ENCODE measurements around the gene PPP6R1. TPM values are rescaled to one million over a fixed set of nuclear protein-coding genes. Genes with fewer than 3 reads are reported as not detected.
"Not testable (repeated sequence)": the region's sequence is repeated elsewhere in the genome, so short reads cannot be mapped to it uniquely, and the experiment has no call there.

Gene PPP6R1
- total RNA-seq, 1 experiment from 2014 or later = 51.7 TPM

GRCh38 chr19:55220525-55220924, 38.3 kb downstream of the PPP6R1 start:
- peak; percentile 66 for DNase-seq
- H3K4me3 ChIP-seq (ENCODE audit: insufficient read depth, low read depth, low read length) = no peak overlapping the region
- H3K36me3 ChIP-seq (replicated peaks; ENCODE audit: control insufficient read depth, insufficient read depth, low read length) = no peaks in the 10 kb centered on the region
- no peaks in the 10 kb centered on the region for H3K27me3 ChIP-seq (ENCODE audit: control insufficient read depth, insufficient read depth, low read length)

- no peaks in the 10 kb centered on the region for H3K27me3 ChIP-seq (ENCODE audit: control insufficient read depth, insufficient read depth, low read length)
- no peaks in the 10 kb centered on the region for H3K36me3 ChIP-seq (replicated peaks; ENCODE audit: control insufficient read depth, insufficient read depth, low read length)
- peak overlapping the region; percentile 81 for H3K4me3 ChIP-seq (ENCODE audit: insufficient read depth, low read depth, low read length)
- peak; percentile 91 for DNase-seq
Observed at GRCh38 chr19:55216461-55217198, 42.2 kb downstream of the PPP6R1 start.

GRCh38 chr19:55213547-55213946, 45.3 kb downstream of the PPP6R1 start:
- Histone ChIP-seq H3K27me3 (ENCODE audit: control insufficient read depth, insufficient read depth, low read length) (no peaks in the 10 kb centered on the region), H3K36me3 (replicated peaks; ENCODE audit: control insufficient read depth, insufficient read depth, low read length) (no peaks in the 10 kb centered on the region), H3K4me3 (ENCODE audit: insufficient read depth, low read depth, low read length) (no peak overlapping the region)
- no peak for DNase-seq

DNA sequence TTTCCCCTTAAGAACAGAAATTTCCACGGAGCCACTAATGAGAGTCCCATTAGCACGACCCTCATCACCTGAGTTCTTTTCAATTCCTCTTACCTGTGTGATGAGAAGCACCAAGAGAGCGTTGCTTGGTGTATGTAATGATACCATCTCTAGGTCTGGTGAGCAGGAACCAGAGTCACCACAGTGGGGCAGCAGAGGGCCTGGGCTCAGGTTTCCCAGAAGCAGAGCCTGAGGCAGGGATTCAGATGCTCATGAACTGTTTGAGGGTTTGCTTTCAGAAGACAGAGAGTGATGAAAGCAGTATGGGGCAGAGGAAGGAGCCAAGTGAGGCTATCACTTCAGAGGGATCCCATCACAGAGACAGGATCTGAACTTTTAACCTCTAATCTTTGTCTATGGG, 46.4 kb downstream of the PPP6R1 start:
- no peak overlapping the region for H3K4me3 ChIP-seq (ENCODE audit: insufficient read depth, low read depth, low read length)
- H3K36me3 ChIP-seq (replicated peaks; ENCODE audit: control insufficient read depth, insufficient read depth, low read length) = no peaks in the 10 kb centered on the region
- peak; percentile 83 for DNase-seq
- H3K27me3 ChIP-seq (ENCODE audit: control insufficient read depth, insufficient read depth, low read length) = no peaks in the 10 kb centered on the region

DNA sequence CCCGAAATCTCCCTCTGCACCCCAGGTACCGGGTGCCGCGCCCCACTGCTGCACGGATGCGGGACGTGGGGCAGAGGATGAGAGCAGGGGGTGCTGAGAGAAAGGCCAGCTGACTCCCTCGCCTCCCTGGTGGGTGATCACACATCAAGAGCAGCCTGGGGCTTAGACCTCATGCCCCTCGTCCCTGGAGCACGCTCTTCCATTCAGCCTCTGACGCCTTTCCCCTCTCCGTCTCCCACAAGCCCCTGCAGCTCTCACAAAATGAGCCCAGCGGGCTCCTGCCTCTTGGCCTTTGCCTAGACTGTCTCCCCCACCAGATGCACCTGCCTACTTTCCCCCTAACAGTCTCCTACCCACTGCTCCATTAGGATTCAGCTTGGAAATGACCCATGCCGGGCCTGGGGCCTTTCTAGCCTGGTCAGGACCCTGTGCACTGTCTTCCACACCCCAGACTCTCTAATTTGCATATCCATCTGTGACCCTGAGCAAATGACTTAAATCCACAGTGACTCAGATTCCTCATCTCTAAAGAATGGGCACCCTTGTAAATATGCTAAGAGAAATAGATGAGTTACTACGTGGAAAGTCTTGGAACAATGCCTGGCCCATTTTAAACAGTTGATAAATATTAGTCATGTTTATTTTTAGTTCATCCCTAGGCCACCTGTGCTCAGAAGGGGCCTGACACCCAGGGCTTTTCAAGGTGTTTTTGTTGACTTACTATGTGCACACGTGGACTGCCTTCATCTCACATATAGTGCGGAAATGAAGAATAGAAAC, 48.9 kb downstream of the PPP6R1 start:
- no peaks in the 10 kb centered on the region for H3K36me3 ChIP-seq (replicated peaks; ENCODE audit: control insufficient read depth, insufficient read depth, low read length)
- no peak for DNase-seq
- H3K27me3 ChIP-seq (ENCODE audit: control insufficient read depth, insufficient read depth, low read length) = no peaks in the 10 kb centered on the region
- H3K4me3 ChIP-seq (ENCODE audit: insufficient read depth, low read depth, low read length) = no peak overlapping the region

DNA sequence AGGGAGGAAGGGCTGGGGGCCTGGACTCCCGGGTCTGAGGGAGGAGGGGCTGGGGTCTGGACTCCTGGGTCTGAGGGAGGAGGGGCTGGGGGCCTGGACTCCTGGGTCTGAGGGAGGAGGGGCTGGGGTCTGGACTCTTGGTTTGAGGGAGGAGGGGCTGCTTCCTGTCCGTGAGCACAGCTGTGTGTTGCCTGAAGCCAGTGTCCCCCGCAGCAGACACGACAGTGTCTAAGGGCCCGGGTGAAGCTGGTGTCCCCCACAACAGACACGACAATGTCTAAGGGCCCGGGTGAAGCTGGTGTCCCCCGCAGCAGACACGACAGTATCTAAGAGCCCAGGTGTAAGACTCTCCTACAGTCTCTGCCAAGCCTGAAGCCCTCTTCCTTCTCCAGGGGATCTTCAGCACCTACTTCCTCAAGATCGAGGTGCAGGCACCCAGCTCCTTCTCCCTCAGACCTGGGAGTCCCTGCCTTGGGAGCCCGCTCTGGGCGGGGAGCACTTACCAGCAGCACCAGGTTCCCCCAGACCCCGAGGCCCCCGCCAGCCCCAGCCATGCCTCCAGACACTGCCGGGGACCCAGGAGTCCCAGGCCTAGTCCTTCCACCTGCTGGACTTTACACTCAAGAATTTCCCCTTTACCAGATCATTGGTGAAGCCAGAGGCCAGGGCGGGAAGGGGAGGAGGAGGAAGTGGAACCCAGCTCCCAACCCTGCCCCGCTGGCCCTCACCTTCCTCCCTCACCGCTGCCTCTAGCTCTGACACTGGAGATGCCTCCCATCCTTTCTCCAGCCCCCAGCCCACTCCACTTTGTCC, 49.7 kb downstream of the PPP6R1 start, which contains the start of gene PTPRH:
PTPRH (minus strand) TSS at position 622 of the 813 bp plus-strand sequence; CDS start at position 554, 68 bp downstream.
- peak; percentile 28 for DNase-seq
- H3K27me3 ChIP-seq (ENCODE audit: control insufficient read depth, insufficient read depth, low read length) = no peaks in the 10 kb centered on the region
- H3K4me3 ChIP-seq (ENCODE audit: insufficient read depth, low read depth, low read length) = no peak within 1 kb of the TSS

GRCh38 chr19:55206664-55207500, 51.9 kb downstream of the PPP6R1 start:
- H3K36me3 ChIP-seq (replicated peaks; ENCODE audit: control insufficient read depth, insufficient read depth, low read length) = no peaks in the 10 kb centered on the region
- no peaks in the 10 kb centered on the region for H3K27me3 ChIP-seq (ENCODE audit: control insufficient read depth, insufficient read depth, low read length)
- peak; percentile 95 for DNase-seq
- no peak overlapping the region for H3K4me3 ChIP-seq (ENCODE audit: insufficient read depth, low read depth, low read length)

More for the DNA sequence above, 49.7 kb downstream of the PPP6R1 start, which contains the start of gene PTPRH:
- H3K36me3 ChIP-seq (replicated peaks; ENCODE audit: control insufficient read depth, insufficient read depth, low read length) = no peaks in the 10 kb centered on the region

DNA sequence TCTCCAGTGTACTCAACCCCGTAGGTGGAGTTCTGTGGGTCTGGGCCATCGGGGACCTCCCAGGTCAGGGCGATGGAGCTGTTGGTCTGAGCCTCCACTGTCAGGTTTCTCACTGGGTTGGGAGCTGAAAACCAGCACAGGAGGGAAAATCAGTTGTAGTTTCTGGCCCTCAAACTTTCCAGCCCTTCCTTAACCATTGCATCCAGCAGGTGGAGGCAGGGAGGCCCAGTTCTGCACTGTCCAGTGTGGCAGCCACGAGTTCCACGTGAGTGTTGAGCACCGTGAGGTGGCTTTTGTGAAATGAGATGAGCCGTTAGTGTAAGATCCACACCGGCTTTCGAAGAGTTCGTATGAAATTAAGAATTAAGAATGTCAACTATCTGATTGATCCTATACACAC, 56.6 kb downstream of the PPP6R1 start:
- not testable (repeated sequence) for H3K27me3 ChIP-seq (ENCODE audit: control insufficient read depth, insufficient read depth, low read length); DNase-seq; H3K4me3 ChIP-seq (ENCODE audit: insufficient read depth, low read depth, low read length); H3K36me3 ChIP-seq (replicated peaks; ENCODE audit: control insufficient read depth, insufficient read depth, low read length)

GRCh38 chr19:55199620-55200204, 59.1 kb downstream of the PPP6R1 start:
- DNase-seq = no peak
- no peak overlapping the region for H3K4me3 ChIP-seq (ENCODE audit: insufficient read depth, low read depth, low read length)
- H3K36me3 ChIP-seq (replicated peaks; ENCODE audit: control insufficient read depth, insufficient read depth, low read length) = no peaks in the 10 kb centered on the region
- H3K27me3 ChIP-seq (ENCODE audit: control insufficient read depth, insufficient read depth, low read length) = peaks cover 2% of the 10 kb centered on the region; the same call in 1 of the 2 replicates

DNA sequence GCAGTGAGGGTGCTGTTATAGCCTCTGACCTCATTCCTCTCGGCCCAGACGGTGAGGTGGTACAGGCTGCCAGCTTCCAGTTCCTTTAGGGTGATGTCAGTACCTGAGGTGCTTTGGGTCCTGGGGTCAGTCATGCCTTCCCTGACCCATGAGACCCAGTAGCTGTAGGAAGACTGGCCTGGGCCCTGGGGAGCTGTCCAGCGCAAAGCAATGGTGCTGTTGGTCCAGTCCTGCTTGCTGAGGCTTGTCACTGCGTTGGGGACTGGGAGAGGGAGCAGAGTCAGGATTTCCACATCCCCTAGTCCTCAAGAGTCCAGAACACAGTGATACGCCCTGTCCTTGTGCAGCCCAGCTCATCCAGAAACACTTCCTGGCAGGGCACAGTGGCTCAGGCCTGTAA, 60.2 kb downstream of the PPP6R1 start:
- no peak overlapping the region for H3K4me3 ChIP-seq (ENCODE audit: insufficient read depth, low read depth, low read length)
- no peaks in the 10 kb centered on the region for H3K36me3 ChIP-seq (replicated peaks; ENCODE audit: control insufficient read depth, insufficient read depth, low read length)
- peaks cover 2% of the 10 kb centered on the region; the same call in 1 of the 2 replicates for H3K27me3 ChIP-seq (ENCODE audit: control insufficient read depth, insufficient read depth, low read length)
- no peak for DNase-seq

GRCh38 chr19:55197528-55197927, 61.3 kb downstream of the PPP6R1 start:
- H3K4me3 ChIP-seq (ENCODE audit: insufficient read depth, low read depth, low read length) = no peak overlapping the region
- peaks cover 2% of the 10 kb centered on the region; the same call in 1 of the 2 replicates for H3K27me3 ChIP-seq (ENCODE audit: control insufficient read depth, insufficient read depth, low read length)
- H3K36me3 ChIP-seq (replicated peaks; ENCODE audit: control insufficient read depth, insufficient read depth, low read length) = no peaks in the 10 kb centered on the region
- DNase-seq = peak; percentile 53

- H3K36me3 ChIP-seq (replicated peaks; ENCODE audit: control insufficient read depth, insufficient read depth, low read length) = no peaks in the 10 kb centered on the region
- peak; percentile 56 for DNase-seq
- H3K4me3 ChIP-seq (ENCODE audit: insufficient read depth, low read depth, low read length) = no peak overlapping the region
- peaks cover 2% of the 10 kb centered on the region; the same call in 1 of the 2 replicates for H3K27me3 ChIP-seq (ENCODE audit: control insufficient read depth, insufficient read depth, low read length)
Observed at GRCh38 chr19:55196803-55197202, 62.0 kb downstream of the PPP6R1 start.

GRCh38 chr19:55193481-55193880, 65.3 kb downstream of the PPP6R1 start:
- Histone ChIP-seq H3K4me3 (ENCODE audit: insufficient read depth, low read depth, low read length) (no peak overlapping the region), H3K36me3 (replicated peaks; ENCODE audit: control insufficient read depth, insufficient read depth, low read length) (no peaks in the 10 kb centered on the region), H3K27me3 (ENCODE audit: control insufficient read depth, insufficient read depth, low read length) (no peaks in the 10 kb centered on the region)
- no peak for DNase-seq

Data from H7 (cell line).